Pulmonary artery endothelial cell (primary cell): Measurements from ENCODE around the gene ETV6. TPM values are rescaled to one million over a fixed set of nuclear protein-coding genes. Genes with fewer than 3 reads are reported as not detected.

ENCODE experiments used
- DNase-seq: peaks from one replicate; pipeline ENCODE4 v3.0.0-alpha.2; 2011; ENCODE audit warnings: low read depth, low spot score
- total RNA-seq: library from RNA; depleted of rRNA; stranded (reverse); fragments of >200 nt; gene quantifications from 2 replicates; pipeline ENCODE4 v1.2.3, GENCODE V29; 2014

Gene ETV6
- total RNA-seq, 1 donor from 2014 or later = 9.6 TPM

GRCh38 chr12:11773889-11774677 is 124.6 kb downstream of the ETV6 start:
- no peak for DNase-seq

DNA sequence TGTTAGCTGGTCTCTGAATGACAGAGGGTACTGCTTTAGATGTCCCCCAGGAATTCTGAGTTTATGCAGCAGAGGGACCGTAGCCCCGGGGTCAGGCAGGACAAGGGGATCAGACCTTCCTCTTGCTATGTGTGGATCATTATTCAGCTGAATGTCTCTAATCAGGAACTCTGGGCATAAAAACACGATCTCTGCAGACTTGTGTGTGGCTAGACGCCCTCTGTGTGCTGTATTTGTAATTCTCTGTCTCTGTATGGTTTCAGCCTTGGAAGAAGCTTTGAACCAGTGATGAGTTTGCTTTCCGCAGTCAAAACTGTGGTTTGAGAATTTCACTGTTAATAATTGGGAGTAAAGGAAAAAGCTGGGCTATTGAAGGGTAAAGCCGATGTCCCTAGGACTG is 125.3 kb downstream of the ETV6 start:
- DNase-seq = no peak

- no peak for DNase-seq
These were observed 126.8 kb downstream of the ETV6 start for GRCh38 chr12:11776316-11776715.

DNA sequence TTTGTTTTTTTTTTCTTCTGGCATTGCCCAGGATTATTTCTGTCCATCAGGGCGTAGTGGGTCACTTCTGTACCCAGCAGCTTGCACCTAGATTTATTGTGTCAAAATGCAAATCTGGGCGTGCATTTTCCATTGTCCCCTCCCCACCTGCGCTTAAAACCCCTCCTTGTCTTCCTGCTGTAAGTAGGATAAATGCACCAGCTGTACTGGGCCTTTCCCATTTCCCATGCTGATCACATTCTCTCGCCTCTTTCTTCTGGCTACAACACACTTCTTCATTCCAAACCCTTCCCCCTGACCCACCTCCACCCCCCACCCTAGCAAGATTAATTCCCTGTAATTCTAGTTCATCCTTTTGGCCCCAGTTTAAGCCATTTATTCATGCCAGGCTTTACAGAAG is 128.0 kb downstream of the ETV6 start:
- no peak for DNase-seq

- no peak for DNase-seq
These were observed 128.5 kb downstream of the ETV6 start for GRCh38 chr12:11777962-11778361.

DNA sequence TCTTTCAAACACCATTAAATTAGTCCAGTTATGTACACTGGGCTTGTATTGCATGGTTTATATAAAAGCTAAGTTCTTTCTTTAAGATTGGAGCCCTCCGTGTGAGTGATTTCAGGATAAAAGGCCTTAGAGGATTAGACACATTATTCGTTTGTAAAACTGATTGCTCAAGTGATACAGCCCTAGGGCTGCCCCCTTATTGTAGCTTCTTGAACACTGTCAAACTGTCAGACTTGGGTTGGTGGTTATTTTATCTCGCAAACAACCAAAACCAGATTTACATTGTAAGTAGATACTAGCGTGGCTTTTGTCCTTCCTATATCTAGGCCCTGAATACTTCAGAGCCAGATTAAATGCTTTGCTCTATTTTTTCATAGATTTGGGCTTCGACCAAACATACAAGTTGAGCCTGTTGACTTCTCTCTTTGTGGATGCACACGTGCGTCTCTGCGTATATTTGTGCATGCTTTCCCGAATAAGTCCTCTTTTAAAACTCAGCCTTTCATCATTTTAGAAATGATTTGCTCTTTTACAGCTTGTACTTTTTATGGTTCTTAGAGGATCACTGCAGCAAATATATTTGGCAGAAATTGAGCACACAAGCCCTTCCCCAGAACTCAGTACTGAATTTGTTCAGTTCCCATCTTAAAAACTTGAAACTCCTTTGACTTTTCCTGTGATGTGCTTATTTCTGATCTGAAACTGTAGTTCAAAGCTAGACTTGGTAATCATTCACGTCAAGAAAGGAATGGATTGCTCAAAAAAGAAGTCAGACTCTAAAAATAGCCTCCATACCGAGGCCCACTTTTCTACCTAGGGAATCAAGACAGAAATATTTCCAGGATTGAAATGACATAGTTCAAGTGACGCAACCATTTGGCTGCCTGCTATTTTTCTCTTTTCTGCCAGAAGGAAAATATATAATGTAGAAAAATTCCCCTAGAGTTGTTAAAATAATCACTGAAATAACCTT is 129.5 kb downstream of the ETV6 start:
- DNase-seq = no peak

DNA sequence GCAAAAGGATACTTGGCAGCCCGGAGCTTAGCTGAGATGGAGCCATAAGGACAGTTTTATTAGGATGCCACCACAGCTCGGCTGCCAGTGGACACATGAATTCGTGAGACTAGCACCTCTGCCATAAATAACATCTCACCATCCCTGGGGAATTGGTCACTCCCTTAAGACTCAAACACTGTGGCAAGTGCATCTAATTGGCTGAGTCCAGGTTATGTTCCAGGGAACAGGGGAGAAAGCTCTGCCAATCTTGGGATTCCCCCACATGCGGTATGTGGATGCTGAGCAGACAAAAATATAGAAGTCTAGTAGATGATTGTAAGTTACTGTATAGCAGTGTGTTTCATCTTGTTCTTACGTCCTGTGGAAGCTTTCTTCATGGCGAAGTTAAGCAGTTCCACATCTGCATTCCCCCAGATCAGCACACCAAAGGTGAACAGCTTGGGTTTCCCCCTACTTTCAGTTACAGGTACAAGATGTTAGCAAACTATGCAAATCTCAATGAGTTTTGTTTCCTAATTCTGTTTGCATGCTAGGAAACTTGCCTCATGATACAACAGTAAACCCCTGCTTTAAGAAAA is 131.1 kb downstream of the ETV6 start:
- DNase-seq = no peak

DNA sequence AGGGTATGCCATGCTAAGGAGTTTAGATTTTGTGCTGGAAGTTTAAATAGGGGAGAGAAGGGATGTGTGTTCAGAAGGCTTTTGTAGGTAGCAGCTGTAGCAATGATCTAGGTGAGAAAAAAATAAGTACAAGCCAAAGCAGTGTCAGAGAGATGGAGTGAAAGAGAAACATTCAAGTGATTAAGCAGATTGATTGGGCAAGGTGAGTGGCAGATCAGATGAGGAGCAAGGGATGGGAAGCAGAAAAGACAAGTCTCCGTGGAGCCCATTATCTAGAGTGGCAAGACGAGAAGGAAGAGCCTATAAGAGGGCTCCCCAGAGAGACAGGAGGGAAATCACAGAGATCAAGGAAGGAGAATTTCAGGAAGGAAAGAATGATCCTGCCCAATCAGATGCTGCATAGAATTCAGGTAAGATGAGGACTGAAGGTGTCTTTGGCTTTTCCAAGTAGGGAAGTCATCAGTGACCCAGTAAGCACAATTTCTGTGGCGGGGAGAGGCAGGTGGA is 133.5 kb downstream of the ETV6 start:
- DNase-seq = no peak

DNA sequence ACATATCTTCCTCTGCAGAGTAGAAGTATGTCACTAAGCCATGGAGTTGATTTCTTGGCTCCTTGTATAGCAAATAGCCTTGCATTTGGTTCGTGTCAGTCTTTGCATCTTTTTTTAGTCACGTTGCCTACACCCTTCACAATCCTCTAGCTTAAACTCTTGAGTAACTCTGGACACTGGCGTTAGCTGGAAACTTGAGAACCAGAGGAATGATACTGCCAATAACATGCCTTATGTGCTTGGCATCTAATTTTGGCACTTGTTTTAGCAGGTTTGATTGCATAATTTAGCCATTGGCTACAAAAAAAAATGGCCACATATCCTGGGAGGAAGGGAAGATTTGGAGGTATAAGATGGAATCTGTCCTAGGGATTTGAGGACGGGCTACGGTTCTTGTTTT is 136.2 kb downstream of the ETV6 start:
- no peak for DNase-seq

GRCh38 chr12:11786638-11787365 is 137.3 kb downstream of the ETV6 start:
- DNase-seq = no peak

DNA sequence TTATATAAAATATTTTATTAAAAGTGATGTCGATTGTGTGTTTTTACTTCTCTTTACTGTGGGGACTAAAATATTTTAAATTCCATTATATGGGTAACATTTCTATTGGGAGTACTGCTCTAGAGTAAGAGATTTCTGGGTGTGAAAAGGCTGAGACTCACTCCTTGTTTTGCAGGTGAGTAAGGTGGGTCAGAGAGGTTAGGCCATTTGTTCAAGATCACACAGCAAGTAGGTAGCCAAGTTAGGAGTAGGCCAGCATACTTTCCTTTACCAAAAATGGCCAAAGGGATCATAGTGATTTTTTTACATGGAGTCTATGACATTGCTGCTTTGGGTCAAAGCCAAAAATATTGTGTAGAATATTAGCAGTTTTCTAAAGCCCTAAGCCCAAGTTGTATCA is 138.0 kb downstream of the ETV6 start:
- DNase-seq = no peak

DNA sequence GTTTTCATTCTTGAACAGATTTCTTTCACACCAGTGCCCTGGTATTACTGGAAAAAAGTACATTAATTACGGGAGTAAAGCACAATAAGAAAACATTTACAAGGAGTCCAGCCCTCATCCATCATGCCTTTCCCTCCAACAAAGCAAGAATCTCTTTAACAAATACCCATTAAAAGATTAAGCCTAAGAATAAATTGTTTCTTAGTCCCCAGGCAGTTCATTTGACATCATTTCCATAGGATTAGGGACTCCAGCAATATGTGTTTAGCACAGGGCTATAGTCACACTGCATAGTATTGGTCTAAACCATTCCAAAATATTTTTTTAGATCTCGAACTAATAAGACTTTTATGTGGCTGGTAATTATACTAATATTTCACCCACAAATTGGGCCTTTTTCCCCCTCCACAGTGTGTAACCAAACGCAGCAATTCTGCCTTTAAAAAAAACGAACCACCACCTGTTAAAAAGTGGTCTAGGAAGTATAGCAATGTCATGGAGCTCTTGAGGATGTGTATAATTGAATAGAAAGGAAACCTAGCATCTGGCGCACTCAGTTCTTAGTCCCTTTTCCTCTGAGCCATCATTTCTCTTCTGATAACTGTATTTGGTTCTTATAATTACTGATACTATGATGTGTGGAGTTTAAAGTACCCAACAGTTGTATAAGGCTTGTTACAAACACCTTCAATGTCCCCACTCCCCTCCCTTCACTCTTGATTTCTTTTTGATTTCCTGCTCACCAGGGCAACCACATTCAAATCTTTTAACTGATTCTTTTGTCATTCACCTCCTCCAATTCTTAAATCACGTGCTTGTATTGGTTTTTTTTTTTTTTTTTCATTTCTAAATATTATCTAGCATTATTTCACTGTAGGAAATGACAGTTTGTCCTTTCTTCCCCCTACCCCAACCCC is 138.7 kb downstream of the ETV6 start:
- DNase-seq = no peak

DNA sequence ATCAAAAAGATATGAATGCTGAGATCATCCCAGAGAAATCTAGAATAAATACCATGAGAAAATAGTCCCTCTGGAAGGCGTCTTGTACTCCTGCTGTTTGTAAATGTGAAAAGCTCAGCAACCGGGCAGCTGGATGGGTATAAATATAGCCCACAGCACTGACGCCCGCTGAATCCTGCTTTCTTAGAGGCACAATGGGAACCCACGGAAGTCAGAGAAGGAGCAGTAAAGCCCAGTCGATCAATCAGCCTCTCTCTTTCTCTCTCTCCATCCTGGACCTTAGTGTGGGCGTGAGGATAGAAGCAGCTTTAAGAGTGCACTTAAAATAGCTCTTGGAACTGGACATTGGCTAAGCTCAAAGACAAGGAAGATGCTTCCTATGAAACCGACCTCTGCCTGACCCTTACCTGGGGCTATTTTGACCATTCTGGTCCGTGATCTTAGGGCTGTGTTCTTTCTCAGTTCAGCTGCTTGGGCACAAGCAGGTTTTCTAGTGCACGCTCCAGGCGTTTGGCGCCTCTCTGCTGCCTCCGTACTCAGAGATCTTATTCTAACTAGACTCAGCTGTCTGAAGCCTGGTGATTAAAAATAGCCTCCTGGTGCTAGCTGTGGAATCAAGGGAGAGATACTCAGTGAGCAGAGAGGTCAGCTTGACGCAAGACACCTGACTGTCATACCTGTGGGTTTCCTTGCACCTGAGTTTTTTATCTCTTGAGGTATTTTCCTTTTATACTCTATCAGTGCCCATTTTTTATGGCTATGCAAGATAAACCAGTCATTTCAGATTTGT is 144.6 kb downstream of the ETV6 start:
- no peak for DNase-seq

DNA sequence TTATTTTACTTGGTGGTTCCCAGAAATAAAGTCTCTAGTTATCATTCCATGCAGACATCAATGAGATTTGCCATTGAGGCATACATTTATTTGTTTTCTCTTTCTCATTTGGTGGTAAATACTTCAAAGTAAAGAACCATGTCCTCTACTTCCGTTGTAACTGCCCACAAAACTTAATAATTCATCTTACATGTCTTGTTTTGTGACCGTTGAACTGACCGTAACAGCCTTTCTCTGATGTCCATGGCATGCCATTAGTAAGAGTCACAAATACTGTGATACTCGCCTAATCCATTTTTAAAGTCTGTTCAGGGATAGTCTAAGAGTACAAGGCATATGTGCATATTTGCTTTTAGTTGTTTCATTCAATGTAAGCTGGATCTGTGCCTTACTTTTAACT is 145.3 kb downstream of the ETV6 start:
- no peak for DNase-seq

DNA sequence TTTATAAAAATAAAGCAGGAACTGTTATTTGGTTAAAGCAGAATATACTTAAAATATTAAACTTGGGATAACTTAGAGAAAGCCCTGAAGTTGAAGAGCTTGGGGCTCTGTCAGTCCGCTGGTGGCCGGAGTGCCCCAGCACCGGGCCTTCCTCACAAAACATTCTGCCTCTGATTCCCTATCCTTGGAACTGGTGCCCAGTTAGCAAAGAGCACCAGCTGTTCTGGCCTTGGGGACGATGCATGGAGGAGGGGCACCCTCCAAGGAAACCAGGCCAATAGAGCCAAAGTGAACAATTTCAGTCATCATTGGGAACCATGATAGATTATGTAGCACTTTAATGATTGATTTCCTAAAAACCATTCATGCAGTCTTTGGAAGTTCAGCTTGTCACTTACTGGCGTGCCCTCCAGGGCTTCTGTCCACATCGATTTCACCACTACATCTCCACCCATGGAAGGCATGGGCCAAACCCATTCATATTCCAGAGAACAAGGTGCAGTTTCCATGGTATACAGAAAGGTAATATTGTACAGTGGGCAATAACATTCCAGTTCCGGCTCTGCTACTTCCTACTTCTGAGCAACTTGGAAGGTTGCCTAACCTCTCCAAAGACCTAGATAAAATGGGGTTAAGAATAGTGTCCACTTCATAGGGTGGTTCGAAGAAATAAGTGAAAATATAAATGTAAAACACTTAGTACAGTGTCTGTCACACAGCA is 145.9 kb downstream of the ETV6 start:
- no peak for DNase-seq

DNA sequence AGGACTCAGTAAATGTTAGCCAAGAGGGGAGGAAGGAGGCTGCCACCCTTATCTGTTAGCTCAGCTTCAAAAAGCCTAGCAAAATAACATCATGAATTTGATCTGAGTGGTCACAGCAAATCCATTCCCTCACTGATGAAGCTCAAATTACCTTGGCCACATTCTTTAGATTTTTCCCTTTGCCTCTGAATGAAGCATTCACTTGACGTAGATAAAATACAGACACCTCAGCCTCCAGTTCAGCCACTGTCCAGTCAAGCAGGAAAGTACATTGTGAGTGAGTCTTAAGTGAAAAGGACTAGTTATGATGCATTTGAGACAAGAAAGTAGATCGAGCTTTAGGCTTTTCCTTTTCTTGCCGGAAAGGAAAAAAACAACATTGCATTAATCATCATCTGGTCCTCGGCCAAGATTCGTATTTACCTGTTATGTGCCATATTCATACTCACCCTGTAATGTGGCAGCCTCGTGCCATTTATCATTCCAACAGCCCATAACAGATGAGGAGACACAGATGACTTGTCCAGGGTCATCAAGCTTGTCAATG is 146.5 kb downstream of the ETV6 start:
- DNase-seq = no peak

DNA sequence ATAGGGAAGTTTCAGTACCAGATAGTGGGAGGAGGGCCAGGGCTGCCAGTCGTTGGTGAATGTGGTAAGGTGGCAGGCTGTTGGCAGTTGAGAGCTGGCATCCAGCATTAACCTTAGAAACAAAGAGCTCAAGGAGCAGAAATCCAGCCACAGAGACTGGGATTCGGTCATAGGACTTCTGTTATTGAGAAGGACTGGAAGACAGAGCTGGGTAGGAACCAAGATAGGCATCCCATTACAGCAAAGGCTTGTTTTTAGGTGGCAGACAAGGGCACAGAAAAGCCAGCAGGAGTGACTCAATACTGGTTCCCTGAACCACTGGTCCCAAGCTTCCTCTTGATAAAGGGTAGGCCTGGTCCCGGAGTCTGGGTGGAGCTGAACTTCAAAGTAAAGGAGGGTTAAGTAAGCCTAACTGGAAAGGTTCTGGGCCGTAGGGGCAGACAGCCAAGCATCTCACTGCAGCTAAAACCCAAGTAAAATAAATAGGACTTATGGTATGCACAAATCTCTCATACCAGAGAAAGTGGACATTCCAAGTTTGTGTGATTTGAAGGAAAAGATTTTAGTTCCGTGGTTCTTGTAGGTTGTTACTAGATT is 147.9 kb downstream of the ETV6 start:
- DNase-seq = no peak
